Pancreas (tissue), 10 donors: Measurements from ENCODE around the gene EHBP1. TPM values are rescaled to one million over a fixed set of nuclear protein-coding genes. Genes with fewer than 3 reads are reported as not detected.

Experiments used
- ATAC-seq, 4 donors: fragments of 200-7000 bp; cut with Tn5 transposase; one replicate each; pipeline versions ENCODE4 v1.8.0 to v1.9.1; 2020; ENCODE audit warnings: mild to moderate bottlenecking in 4 of 4, moderate library complexity in 4 of 4
- DNase-seq, 6 donors: peaks; one replicate each; pipeline ENCODE4 v3.0.0-alpha.2; 2020
- FAIRE-seq: peaks from 2 replicates; lab custom pipeline; 2012; peaks lifted over from hg19 to GRCh38; lab: Jason Lieb, UNC
- H3K27ac ChIP-seq, 4 donors: fragments of 200-600 bp; sonication (generic); 1 replicate in 3 of 4; 2 replicates in 1 of 4; pipeline versions ENCODE4 v1.5.0 to v1.8.0; 2020
- H3K27me3 ChIP-seq, 4 donors: fragments of 200-600 bp; one replicate each; pipeline ENCODE4 v1.8.0; 2021
- H3K36me3 ChIP-seq, 3 donors: fragments of 200-600 bp; sonication (generic) in 1 of 3; one replicate each; pipeline versions ENCODE4 v1.5.0 to v1.8.0; 2020 to 2021
- H3K4me1 ChIP-seq, 3 donors: fragments of 200-600 bp; one replicate each; pipeline ENCODE4 v1.8.0; 2021
- H3K4me3 ChIP-seq, 4 donors: fragments of 200-600 bp; sonication (generic) in 2 of 4; one replicate each; pipeline versions ENCODE4 v1.5.0 to v1.8.0; 2020 to 2021
- H3K9me3 ChIP-seq, 4 donors: fragments of 200-600 bp; one replicate each; pipeline ENCODE4 v1.8.0; 2021
- WGBS, 2 donors: extraction: QIAGEN DNeasy Blood & Tissue Kit; methylation state at CpG; one replicate each; pipeline ENCODE4 v1.1.7; 2013; 5-methylcytosine and 5-hydroxymethylcytosine counted together
- intact Hi-C, 3 donors: fragments of 100-400 bp; cut with DNase I; formaldehyde crosslinking; loops; one replicate each; pipeline versions ENCODE4 v1.11.1 to v1.14.2; 2022
- polyA plus RNA-seq, 2 donors: library from polyadenylated mRNA; stranded (reverse); fragments of 200-250 nt; gene quantifications; one replicate each; pipeline ENCODE4 v1.2.3, GENCODE V29; 2013
- total RNA-seq, 6 donors: library from RNA; stranded (reverse); fragmentation: NEBNext Ultra II Directional in 4 of 6; extraction: Animal tissue kit (Norgen Biotek cat#: 25700) in 4 of 6; gene quantifications; one replicate each; pipeline versions ENCODE4 v1.2.1 to v1.2.4, GENCODE V29; 2021 to 2023
- TF ChIP-seq, protein P1 (sequence below), 4 donors: fragments of 200-600 bp; sonication (generic) in 3 of 4; IDR thresholded peaks; one replicate each; pipeline versions ENCODE4 v1.5.0 to v1.8.0; 2021; ENCODE audit warnings: antibody characterized with exemption in 4 of 4
- donor health status: healthy with polysubstance abuse.
- donor health status: DM: no; HTN: no; CAD: no; lungs with moderate emphysema.
- donor health status: DM: no; HTN: no; CAD: no.
- donor health status: control.
- donor health status: control.
- donor health status: Bipolar disorder and iron deficiency.
- donor health status: DM: yes; HTN: yes; CAD: no.
- donor health status: DM: no; HTN: no; CAD: no.
- donor health status: DM: no; HTN: no; CAD: no.
- donor health status: DM: yes; HTN: yes; CAD: no.

The EHBP1 gene
- total and polyA plus RNA-seq, 8 donors = 7.1 to 34.6 (median 21.1) TPM

DNA sequence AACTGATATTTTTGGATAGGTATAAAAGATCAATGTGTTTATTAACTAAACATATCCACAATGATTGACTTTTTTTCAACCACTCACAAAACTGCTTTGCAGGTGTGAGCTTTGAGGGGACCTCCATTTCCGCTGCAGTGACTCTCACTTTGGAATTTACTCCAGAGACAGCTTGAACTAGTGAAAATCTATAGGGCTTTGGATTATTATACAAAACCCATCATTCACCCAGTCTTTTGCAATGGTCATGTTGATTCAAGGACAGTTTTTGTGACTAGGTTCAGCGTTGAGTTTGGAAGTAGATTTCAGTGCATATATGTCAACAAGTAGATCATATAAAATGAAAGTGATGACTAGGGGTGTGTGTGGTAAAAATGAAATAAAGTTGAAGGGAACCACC is 87.7 kb downstream of the EHBP1 start:
- Histone ChIP-seq H3K27ac (no peak overlapping the region), H3K27me3 (no peaks in the 10 kb centered on the region), H3K4me1 (peaks cover 47 to 65% (median 62%) of the 10 kb centered on the region in 3 donors), H3K36me3 (no peaks in the 10 kb centered on the region), H3K9me3 (no peaks in the 10 kb centered on the region), H3K4me3 (no peak overlapping the region)
- 87 to 90% methylated on average over 2 of the region's 2 CpGs for WGBS, 2 donors
- ATAC-seq = no peak
- no peak for FAIRE-seq
- TF ChIP-seq, protein P1, sequence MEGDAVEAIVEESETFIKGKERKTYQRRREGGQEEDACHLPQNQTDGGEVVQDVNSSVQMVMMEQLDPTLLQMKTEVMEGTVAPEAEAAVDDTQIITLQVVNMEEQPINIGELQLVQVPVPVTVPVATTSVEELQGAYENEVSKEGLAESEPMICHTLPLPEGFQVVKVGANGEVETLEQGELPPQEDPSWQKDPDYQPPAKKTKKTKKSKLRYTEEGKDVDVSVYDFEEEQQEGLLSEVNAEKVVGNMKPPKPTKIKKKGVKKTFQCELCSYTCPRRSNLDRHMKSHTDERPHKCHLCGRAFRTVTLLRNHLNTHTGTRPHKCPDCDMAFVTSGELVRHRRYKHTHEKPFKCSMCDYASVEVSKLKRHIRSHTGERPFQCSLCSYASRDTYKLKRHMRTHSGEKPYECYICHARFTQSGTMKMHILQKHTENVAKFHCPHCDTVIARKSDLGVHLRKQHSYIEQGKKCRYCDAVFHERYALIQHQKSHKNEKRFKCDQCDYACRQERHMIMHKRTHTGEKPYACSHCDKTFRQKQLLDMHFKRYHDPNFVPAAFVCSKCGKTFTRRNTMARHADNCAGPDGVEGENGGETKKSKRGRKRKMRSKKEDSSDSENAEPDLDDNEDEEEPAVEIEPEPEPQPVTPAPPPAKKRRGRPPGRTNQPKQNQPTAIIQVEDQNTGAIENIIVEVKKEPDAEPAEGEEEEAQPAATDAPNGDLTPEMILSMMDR (IDR thresholded peaks at IDR 0.05) = no peak
- DNase-seq = no peak
- intact Hi-C loops = no loop called here

DNA sequence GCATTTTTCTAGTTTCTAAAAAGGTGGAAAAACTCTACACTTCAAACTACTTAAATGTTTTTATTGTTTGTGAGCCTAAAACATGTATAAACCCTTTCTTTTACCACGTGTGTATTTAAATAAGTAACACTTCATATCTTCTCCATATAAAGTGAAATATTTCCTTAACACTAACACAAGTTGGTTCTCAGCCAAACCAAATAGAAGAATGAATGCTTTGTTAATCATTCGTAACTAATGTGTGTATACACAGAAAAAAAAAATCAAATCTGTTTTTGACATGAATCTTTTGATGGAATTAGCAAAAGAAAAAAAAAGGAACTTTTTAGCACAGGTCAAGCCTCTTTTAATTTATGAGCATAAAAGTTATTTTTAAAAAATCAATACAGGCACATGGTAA is 89.3 kb downstream of the EHBP1 start:
- H3K36me3 ChIP-seq = no peaks in the 10 kb centered on the region
- H3K4me1 ChIP-seq = peaks cover 34 to 54% (median 49%) of the 10 kb centered on the region in 3 donors
- H3K9me3 ChIP-seq = no peaks in the 10 kb centered on the region
- 4 to 6% methylated on average over 2 of the region's 2 CpGs for WGBS, 2 donors
- TF ChIP-seq, protein P1 (IDR thresholded peaks at IDR 0.05) = no peak
- H3K27ac ChIP-seq = peak overlapping the region in 1 of 4 donors; percentile 2
- no peak overlapping the region for H3K4me3 ChIP-seq
- DNase-seq (no peak), ATAC-seq (peak; percentile 84 to 91 (median 88)), FAIRE-seq (peak; percentile 95)
- no peaks in the 10 kb centered on the region for H3K27me3 ChIP-seq
- intact Hi-C loops = no loop called here

DNA sequence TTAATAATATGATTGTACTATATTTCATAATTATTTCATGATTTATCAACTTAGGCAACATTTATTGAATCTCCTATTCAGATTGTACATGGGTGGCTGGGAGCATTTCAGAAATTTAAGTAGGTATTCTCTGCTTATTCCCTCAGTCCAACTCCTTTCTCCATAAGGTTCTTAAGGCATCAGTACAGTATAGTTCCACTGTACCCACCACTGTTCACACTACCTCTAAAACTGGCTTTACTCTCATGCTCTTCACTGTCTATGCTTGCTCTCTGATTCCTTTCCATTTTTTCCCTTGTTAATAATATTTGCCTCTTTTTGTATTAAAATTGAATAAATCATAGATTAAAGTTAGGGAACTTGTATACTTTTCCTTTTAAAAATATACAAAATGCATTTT is 89.8 kb downstream of the EHBP1 start:
- FAIRE-seq (no peak), DNase-seq (no peak), ATAC-seq (peak in 3 of 4 donors; percentile 4 to 24 (median 17))
- Histone ChIP-seq H3K27ac (peak overlapping the region in 1 of 4 donors; percentile 2), H3K4me3 (no peak overlapping the region), H3K27me3 (no peaks in the 10 kb centered on the region), H3K36me3 (no peaks in the 10 kb centered on the region), H3K9me3 (no peaks in the 10 kb centered on the region), H3K4me1 (peaks cover 30 to 49% (median 44%) of the 10 kb centered on the region in 3 donors)
- intact Hi-C loops = no loop called here
- TF ChIP-seq, protein P1 (IDR thresholded peaks at IDR 0.05) = no peak

DNA sequence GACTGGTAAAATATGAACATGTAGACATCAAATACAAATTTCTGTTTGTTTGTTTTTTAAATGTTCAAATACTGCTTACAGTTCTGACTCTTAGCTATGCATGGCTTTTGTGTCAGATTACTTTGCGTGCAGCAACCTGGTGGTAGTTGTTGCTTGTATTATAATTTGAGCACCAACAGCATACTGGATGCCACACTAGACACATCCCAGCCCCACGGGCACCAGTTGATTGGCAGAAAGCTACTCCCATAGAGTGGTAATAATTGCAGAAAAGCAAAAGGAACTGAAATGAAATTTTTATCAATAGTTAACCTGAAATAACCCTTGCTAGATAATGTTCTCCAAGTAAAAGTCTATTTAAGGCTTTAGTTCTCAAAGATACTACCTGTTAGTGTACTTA is 91.6 kb downstream of the EHBP1 start:
- 48 to 51% methylated on average over 2 of the region's 2 CpGs for WGBS, 2 donors
- Histone ChIP-seq H3K27me3 (no peaks in the 10 kb centered on the region), H3K4me1 (peaks cover 14 to 33% (median 31%) of the 10 kb centered on the region in 3 donors)

DNA sequence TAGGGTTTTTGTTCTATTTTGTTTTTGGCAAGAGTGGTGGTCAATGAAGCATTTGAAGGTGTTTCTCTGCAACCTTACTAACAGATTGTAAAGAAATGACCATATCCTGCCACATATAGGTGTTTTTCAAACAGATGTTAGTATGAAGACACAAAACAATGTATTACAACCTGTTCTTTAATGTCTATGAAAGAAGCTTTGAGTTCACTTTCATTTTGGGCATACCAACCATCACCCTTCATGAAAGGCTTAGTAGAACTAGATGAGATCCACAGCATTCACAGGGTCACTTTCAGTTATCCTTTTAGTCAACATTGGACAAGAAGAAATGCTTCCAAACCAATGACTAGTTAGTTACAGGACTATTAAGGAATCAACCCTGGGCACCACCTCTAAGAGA is 95.1 kb downstream of the EHBP1 start:
- TF ChIP-seq, protein P1 (IDR thresholded peaks at IDR 0.05) = no peak
- no peaks in the 10 kb centered on the region for H3K9me3 ChIP-seq
- no peak for ATAC-seq
- H3K27me3 ChIP-seq = no peaks in the 10 kb centered on the region
- no peaks in the 10 kb centered on the region for H3K36me3 ChIP-seq
- intact Hi-C loops = no loop called here
- no peak overlapping the region for H3K27ac ChIP-seq
- H3K4me3 ChIP-seq = no peak overlapping the region
- no peak for FAIRE-seq
- no peak for DNase-seq
- H3K4me1 ChIP-seq = peaks cover under 1 to 11% (median 10%) of the 10 kb centered on the region in 3 donors

More for the DNA sequence above, 91.6 kb downstream of the EHBP1 start:
- H3K4me3 ChIP-seq = no peak overlapping the region
- ATAC-seq (no peak), FAIRE-seq (no peak), DNase-seq (no peak)
- intact Hi-C loops = no loop called here
- no peaks in the 10 kb centered on the region for H3K36me3 ChIP-seq
- no peaks in the 10 kb centered on the region for H3K9me3 ChIP-seq
- TF ChIP-seq, protein P1 (IDR thresholded peaks at IDR 0.05) = no peak
- H3K27ac ChIP-seq = no peak overlapping the region
